ENCODE results near the gene CYP3A7.
A peak's percentile ranks its signal among the peaks of the same experiment; 100 is the strongest.
"Not testable (repeated sequence)": the region's sequence is repeated elsewhere in the genome, so short reads cannot be mapped to it uniquely, and the experiment has no call there.

Gene CYP3A7

DNA sequence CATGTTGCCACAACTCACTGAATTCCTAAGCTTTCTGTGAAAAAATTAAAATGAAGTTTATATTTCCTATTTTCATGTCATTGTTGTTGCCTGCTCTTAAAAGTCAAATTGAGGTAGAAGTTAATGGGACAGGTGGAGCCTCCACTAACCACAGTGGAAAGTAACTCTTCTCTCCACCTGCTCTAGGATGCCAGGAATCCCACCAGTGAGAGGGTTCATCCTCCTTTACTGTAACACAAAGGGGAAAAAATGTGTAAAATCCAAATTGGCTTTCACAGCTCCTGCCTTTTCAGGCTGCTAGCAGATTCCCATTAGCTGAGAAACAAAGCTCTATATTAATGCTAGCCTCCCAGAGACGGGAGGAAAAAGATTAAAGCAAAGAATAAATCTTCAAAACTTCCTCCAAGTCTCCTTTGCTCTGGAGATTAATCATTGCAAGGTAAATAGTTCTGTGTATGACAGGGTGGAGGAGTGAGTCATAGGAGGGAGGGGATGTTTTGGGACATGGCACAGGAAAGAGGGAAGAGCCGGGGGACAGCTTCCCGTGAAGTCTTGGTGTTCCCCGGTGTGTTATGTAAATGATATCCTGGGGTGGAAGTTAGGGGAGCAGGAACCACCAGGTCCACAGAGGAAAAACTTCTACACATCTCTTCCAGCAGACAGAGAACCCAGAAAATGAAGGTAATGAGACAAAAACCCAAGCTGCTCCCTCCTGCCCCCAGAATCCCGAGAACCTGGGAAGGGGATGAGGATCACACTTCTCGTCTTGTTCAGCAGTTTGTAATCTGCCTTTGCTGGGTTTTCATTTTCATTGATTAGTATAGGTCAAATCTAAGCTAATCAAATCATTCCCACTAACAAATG is 35.9 kb downstream of the CYP3A7 start:
- DNase-seq, result not testable (repeated sequence)

DNA sequence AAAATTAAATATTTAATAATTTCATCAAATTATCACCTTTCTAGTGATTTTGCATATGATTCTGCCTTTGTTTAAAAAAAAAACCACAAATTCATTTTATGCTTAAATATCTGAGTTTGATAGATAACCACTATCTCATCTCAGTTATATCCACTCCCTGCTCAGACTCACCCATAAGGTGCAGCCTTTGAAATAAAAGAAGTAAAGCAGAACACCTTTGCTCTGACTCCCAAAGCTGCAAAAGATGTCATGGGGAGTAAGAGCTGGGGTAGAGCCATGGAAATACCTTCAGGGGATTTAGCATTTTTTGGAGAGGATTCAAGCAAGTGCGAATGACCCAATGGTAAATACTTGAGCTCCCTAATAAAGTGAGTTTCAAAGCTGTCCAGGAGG is 40.1 kb downstream of the CYP3A7 start:
- DNase-seq, result no peak

DNA sequence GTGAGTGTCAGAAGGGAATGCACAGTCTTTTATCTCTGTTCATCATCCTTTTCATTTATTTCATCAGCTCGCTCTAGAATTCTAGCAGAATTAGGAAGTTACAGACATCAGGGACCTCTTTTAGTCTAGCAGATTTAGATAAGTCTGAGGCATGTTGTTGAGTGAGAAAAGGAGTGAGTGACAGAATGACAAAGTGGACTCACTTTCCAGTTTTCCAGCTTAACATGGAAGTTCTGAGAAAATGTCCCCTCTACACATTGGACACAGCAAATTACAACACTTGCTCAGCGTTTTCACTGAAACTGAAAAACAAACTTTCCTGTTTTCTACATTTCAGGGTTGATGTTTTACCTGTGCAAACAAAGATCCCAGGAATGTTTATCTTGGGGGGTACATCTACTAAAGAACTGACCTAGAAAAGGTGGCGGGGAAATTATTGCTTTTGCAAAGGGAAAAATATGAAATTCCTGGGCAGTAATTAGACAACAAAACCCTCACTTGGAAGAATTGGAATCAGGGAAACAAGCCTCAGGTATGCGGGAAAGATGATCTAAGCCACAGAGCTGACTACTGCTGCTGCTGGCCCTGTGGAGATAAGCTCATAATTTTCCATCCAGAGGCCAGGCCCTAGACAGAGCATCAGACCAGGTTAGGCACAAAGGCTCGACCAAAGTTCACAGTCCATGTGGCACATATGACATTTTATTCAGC is 40.6 kb downstream of the CYP3A7 start:
- no peak for DNase-seq

GRCh38 chr7:99693427-99694200 is 41.4 kb downstream of the CYP3A7 start:
- DNase-seq, result peak; percentile 6

DNA sequence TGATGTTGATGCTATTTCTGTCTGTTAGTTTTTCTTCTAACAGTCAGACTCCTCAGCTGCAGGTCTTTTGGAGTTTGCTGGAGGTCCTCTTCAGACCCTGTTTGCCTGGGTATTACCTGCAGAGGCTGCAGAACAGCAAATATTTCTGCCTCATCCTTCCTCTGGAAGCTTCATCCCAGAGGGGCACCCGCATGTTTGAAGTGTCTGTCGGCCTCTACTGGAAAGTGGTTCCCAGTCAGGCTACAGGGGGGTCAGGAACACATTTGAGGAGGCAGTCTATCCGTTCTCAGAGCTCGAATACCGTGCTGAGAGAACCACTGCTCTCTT is 41.9 kb downstream of the CYP3A7 start:
- DNase-seq, result no peak

- not testable (repeated sequence) for DNase-seq
Observed at GRCh38 chr7:99692563-99692962, 42.4 kb downstream of the CYP3A7 start.

DNA sequence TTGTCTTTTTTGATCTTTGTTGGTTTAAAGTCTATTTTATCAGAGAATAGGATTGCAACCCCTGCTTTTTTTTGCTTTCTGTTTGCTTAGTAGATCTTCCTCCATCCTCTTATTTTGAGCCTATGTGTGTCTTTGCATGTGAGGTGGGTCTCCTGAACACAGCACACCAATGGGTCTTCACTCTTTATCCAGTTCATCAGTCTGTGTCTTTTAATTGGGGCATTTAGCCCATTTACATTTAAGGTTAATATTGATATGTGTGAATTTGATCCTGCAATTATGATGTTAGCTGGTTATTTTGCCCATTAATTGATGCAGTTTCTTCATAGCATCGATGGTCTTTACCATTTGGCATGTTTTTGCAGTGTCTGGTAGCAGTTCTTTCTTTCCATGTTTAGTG is 43.3 kb downstream of the CYP3A7 start:
- DNase-seq, result not testable (repeated sequence)

DNA sequence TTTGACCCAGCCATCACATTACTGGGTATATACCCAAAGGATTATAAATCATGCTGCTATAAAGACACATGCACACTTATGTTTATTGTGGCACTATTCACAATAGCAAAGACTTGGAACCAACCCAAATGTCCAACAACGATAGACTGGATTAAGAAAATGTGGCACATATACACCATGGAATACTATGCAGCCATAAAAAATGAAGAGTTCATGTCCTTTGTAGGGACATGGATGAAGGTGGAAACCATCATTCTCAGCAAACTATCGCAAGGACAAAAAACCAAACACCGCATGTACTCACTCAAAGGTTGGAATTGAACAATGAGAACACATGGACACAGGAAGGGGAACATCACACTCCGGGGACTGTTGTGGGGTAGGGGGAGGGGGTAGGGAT is 44.1 kb downstream of the CYP3A7 start:
- DNase-seq, result not testable (repeated sequence)

DNA sequence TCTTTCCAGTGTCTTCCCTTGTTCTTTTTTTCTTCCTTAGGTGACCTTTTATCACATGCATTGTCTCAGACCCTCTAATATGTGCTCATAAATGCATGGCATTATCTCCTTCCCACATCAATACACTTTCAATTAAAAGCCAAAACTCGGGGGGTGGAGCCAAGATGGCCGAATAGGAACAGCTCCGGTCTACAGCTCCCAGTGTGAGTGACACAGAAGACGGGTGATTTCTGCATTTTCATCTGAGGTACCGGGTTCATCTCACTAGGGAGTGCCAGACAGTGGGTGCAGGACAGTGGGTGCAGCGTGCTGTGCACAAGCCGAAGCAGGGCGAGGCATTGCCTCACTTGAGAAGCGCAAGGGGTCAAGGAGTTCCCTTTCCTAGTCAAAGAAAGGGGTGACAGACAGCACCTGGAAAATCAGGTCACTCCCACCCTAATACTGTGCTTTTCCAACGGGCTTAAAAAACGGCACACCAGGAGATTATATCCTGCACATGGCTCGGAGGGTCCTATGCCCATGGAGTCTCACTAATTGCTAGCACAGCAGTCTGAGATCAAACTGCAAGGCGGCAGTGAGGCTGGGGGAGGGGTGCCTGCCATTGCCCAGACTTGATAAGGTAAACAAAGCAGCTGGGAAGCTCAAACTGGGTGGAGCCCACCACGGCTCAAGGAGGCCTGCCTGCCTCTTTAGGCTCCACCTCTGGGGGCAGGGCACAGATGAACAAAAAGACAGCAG is 49.0 kb downstream of the CYP3A7 start:
- not testable (repeated sequence) for DNase-seq

DNA sequence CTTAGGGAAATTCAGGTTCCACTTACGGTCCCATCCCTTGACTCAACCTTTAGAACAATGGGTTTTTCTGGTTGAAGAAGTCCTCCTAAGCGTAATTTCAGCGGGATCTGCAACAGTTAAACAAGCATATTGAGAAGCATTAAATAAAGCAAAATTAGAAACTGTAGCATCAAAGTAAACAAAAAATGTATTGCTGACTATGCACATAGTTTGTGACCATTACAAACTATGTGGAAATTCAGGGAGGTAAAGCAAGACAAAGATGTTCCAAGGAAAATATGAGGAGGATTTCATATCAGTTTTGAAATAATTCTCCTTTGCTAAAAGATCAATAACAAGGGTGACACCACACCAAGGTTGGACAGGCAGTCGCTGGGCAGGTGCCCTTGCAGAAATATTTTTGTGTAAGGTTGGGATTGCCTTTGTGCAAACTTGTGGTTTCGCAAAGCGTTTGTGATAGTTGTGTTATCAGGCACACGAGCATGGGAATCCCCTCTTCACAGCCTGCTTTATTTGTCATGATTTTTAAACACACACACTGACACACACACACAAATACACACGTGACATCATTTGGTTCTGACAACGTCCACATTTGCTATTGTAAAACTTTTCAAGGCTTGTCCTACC is 49.8 kb downstream of the CYP3A7 start:
- DNase-seq, result no peak

GRCh38 chr7:99679400-99680191 is 55.4 kb downstream of the CYP3A7 start, which contains the start of gene CYP3A5:
CYP3A5 (minus strand) TSS chr7:99679996; CDS start chr7:99679896, 100 bp downstream.
- no peak for DNase-seq

GRCh38 chr7:99679032-99679399 is 56.0 kb downstream of the CYP3A7 start:
- no peak for DNase-seq

DNA sequence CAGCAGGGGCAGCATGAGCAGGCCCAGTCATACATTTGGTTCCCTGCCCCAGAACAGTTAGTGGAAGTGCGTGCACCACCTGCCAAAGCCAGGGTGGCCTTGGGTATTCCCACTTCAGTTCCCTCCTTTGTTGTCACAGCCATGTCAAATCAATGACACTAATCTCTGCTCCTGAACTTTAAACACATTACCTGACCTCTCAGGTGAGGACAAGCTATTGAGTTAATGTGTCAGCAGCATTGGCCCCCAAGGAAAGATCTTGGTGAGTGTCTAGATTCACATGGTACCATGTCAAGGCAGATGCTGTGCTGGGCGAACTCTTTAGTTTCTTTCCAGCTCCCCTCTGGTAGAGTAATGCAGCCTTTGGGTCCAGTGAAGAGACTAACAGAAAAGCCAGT is 57.3 kb downstream of the CYP3A7 start:
- no peak for DNase-seq

DNA sequence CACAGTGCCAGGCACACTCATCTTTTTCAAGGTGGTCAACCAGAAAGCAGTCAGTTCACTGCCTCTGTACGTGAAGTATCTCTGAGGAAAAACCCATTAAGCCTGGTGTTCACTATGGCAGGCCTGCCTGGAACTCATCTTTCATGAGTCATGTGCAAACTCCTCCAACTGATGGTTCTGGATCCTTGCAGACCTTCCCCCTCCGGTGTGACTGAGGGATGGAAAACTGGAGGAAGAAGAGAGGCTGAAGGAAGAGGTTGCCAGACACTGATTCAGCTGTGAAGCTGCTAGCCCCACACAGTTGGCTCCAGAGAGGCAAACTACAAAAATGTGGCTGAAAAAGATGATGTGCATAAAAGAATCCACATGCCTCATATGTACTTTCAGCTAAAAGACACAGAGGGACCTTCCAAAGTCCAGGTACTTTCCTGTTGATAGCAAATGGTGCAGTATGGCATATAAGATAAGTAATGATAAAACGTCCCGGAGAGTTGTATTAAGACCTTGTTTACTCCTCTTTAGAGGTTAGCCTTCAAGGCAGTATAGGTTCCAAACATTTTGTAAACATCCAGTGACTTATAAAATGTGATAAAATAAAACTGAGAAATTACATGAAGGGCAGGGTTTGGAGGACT is 57.9 kb downstream of the CYP3A7 start:
- no peak for DNase-seq

DNA sequence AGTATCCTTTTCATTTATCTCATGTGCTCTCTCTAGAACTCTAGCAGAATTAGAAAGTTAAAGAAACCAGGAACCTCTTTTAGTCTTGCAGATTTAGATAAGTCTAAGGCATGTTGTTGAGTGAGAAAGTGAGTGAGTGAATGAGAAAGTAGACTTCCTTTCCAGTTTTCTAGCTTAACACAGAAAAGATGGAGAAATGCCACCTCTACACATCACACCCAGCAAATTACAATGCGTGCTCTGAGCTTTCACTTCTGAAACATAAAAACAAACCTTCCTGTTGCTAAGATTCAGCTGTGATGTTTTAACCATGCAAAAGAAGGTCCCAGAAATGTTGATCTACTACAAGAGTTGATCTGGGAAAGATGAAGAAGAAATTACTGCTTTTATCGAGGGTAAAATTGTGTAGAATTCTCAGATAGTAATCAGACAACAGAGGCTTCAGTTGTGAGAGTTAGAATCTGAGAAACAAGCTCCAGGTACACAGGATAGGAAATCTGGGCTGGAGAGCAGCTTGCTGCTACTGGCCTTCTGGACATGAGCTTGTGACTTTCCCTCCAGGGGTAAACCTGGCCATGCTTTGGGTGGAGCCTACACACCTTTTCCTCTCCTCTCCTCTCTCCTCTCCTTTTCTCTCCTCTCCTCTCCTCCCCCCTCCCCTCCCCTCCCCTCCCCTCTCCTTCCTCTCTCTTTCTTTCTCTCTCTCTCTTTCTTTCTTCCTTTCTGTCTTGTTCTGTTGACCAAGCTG is 59.8 kb downstream of the CYP3A7 start:
- no peak for DNase-seq

- DNase-seq, result no peak
Observed at GRCh38 chr7:99672573-99672972, 62.4 kb downstream of the CYP3A7 start.

- DNase-seq, result no peak
Observed at GRCh38 chr7:99669782-99670181, 65.2 kb downstream of the CYP3A7 start.

- DNase-seq, result no peak
Observed at GRCh38 chr7:99668541-99668940, 66.5 kb downstream of the CYP3A7 start.

- DNase-seq, result no peak
Observed at GRCh38 chr7:99667179-99667578, 67.8 kb downstream of the CYP3A7 start.

- DNase-seq, result no peak
Observed at GRCh38 chr7:99666013-99666395, 69.0 kb downstream of the CYP3A7 start.
